ENCODE data around the gene LRP11. TPM values are rescaled to one million over a fixed set of nuclear protein-coding genes. Genes with fewer than 3 reads are reported as not detected.

LRP11 gene
- total and polyA plus RNA-seq, 4 donors, result 15.8 to 39.5 (median 26.5) TPM

DNA sequence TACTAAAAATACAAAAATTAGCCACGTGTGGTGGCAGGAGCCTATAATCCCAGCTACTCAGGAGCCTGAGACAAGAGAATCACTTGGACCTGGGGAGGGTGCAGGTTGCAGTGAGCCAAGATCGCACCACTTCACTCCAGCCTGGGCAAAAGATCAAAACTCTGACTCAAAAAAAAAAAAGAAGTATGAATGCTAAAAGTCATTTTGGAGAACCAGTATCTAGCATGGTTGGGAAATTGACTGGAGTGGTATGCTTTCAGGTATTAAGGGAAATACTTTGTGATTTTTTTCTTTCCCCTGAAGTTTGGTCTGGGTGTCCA, 84.6 kb downstream of the LRP11 start:
- Histone ChIP-seq H3K9me3 (ENCODE audit: control insufficient read depth in 4 of 4, insufficient read depth in 3 of 4, low read length in 3 of 4) (no peaks in the 10 kb centered on the region), H3K36me3 (ENCODE audit: control insufficient read depth in 4 of 4, insufficient read depth in 4 of 4, low read length in 4 of 4) (peaks cover 4 to 19% (median 12%) of the 10 kb centered on the region in 4 donors), H3K9ac (ENCODE audit: insufficient read depth in 1 of 2, low read length in 2 of 2) (no peak overlapping the region), H3K4me1 (ENCODE audit: control insufficient read depth in 5 of 5, insufficient read depth in 5 of 5, low read length in 5 of 5) (no peaks in the 10 kb centered on the region), H3K27ac (ENCODE audit: low read depth in 1 of 2, low read length in 1 of 2) (no peak overlapping the region), H3K4me3 (no peak overlapping the region), H3K27me3 (ENCODE audit: control insufficient read depth in 3 of 3, insufficient read depth in 3 of 3, low read length in 2 of 3) (no peaks in the 10 kb centered on the region)
- ATAC-seq (ENCODE audit: insufficient read depth, low FRiP score), result no peak
- 51 to 81% methylated on average over 2 of the region's 2 CpGs for WGBS, 2 donors
- TF ChIP-seq, protein P1, sequence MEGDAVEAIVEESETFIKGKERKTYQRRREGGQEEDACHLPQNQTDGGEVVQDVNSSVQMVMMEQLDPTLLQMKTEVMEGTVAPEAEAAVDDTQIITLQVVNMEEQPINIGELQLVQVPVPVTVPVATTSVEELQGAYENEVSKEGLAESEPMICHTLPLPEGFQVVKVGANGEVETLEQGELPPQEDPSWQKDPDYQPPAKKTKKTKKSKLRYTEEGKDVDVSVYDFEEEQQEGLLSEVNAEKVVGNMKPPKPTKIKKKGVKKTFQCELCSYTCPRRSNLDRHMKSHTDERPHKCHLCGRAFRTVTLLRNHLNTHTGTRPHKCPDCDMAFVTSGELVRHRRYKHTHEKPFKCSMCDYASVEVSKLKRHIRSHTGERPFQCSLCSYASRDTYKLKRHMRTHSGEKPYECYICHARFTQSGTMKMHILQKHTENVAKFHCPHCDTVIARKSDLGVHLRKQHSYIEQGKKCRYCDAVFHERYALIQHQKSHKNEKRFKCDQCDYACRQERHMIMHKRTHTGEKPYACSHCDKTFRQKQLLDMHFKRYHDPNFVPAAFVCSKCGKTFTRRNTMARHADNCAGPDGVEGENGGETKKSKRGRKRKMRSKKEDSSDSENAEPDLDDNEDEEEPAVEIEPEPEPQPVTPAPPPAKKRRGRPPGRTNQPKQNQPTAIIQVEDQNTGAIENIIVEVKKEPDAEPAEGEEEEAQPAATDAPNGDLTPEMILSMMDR (IDR thresholded peaks at IDR 0.05; ENCODE audit: control extremely low read depth, extremely low read depth), result no peak
- DNase-seq, result no peak

DNA sequence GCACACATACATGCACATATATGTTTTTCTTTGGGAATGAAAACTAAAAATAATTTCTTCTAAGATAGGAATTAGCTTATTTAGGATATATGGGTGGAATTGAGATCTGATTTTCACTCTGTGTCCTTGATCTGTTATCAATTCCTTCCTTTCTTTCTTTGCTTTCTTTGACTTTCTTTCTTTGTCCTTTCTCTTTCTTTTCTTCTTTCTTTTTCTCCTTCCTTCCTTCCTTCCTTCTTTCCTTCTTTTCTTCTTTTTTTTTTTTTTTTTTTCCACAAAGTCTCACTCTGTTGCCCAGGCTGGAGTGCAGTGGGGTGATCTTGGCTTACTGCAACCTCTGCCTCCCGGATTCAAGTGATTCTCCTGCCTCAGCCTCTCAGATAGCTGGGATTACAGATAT, 86.5 kb downstream of the LRP11 start:
- TF ChIP-seq, protein P1 (IDR thresholded peaks at IDR 0.05; ENCODE audit: control extremely low read depth, extremely low read depth), result no peak
- no peak overlapping the region for H3K9ac ChIP-seq (ENCODE audit: insufficient read depth in 1 of 2, low read length in 2 of 2)
- WGBS, 2 donors, result 91 to 100% methylated on average over 1 of the region's 1 CpG
- H3K27me3 ChIP-seq (ENCODE audit: control insufficient read depth in 3 of 3, insufficient read depth in 3 of 3, low read length in 2 of 3), result no peaks in the 10 kb centered on the region
- H3K4me1 ChIP-seq (ENCODE audit: control insufficient read depth in 5 of 5, insufficient read depth in 5 of 5, low read length in 5 of 5), result no peaks in the 10 kb centered on the region
- no peak overlapping the region for H3K27ac ChIP-seq (ENCODE audit: low read depth in 1 of 2, low read length in 1 of 2)
- no peak overlapping the region for H3K4me3 ChIP-seq
- H3K36me3 ChIP-seq (ENCODE audit: control insufficient read depth in 4 of 4, insufficient read depth in 4 of 4, low read length in 4 of 4), result peaks cover 3 to 14% (median 10%) of the 10 kb centered on the region in 4 donors
- no peaks in the 10 kb centered on the region for H3K9me3 ChIP-seq (ENCODE audit: control insufficient read depth in 4 of 4, insufficient read depth in 3 of 4, low read length in 3 of 4)
- DNase-seq (no peak), ATAC-seq (ENCODE audit: insufficient read depth, low FRiP score) (no peak)

DNA sequence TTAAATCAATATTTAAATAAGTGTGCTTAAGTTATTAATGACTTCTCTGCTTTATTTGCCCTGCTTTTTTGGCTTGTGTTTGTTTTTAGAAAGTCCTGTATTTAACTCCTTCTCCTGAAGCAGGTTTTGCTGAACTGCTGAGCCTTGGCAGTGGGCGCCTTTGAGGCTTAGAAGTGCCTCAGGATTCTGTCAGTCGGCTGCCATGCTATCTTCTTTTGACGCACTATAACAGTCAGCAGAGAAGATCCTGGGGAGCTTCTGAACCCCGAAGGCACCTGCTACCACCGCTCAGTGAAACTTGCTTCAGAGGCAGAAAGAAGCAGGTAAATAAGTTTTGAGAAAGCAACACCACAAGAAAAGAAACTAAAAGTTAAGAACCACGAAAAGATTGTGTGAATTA, 92.2 kb downstream of the LRP11 start:
- Histone ChIP-seq H3K36me3 (ENCODE audit: control insufficient read depth in 4 of 4, insufficient read depth in 4 of 4, low read length in 4 of 4) (peaks cover 8 to 16% (median 14%) of the 10 kb centered on the region in 4 donors), H3K27ac (ENCODE audit: low read depth in 1 of 2, low read length in 1 of 2) (no peak overlapping the region)
- DNase-seq, result no peak

More for the DNA sequence above, 92.2 kb downstream of the LRP11 start:
- WGBS, 2 donors, result 81 to 94% methylated on average over 6 of the region's 6 CpGs
- no peak for ATAC-seq (ENCODE audit: insufficient read depth, low FRiP score)
- no peaks in the 10 kb centered on the region for H3K9me3 ChIP-seq (ENCODE audit: control insufficient read depth in 4 of 4, insufficient read depth in 3 of 4, low read length in 3 of 4)
- TF ChIP-seq, protein P1 (IDR thresholded peaks at IDR 0.05; ENCODE audit: control extremely low read depth, extremely low read depth), result no peak
- peaks cover 0 to 2% (median 0%) of the 10 kb centered on the region in 5 donors for H3K4me1 ChIP-seq (ENCODE audit: control insufficient read depth in 5 of 5, insufficient read depth in 5 of 5, low read length in 5 of 5)
- no peaks in the 10 kb centered on the region for H3K27me3 ChIP-seq (ENCODE audit: control insufficient read depth in 3 of 3, insufficient read depth in 3 of 3, low read length in 2 of 3)
- no peak overlapping the region for H3K9ac ChIP-seq (ENCODE audit: insufficient read depth in 1 of 2, low read length in 2 of 2)
- no peak overlapping the region for H3K4me3 ChIP-seq

Measured in lung (tissue), 12 donors.